ENCODE measurements around the gene TBPL1. TPM values are rescaled to one million over a fixed set of nuclear protein-coding genes. Genes with fewer than 3 reads are reported as not detected.

Gene TBPL1
- total RNA-seq, 1 donor from 2014 or later = 22.2 TPM

DNA sequence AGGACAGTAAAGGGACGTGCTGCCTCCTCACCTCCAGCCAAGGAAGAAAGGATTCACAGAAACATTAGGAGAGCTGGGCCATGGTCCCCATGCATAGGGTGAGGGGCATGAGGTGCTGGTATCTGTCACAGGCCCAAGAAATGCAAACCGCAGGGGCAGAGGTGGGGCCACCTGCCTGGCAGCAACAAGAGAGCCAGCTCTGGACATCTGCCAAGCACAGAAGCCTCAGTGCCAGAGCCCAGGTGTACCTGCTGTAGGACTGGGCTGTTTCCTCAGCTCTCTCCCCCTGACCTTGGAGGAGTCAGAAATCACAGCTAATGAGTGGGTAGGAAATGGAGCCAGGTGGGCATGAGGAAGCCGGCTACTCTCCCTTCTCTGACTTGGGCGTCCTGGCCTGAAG is 54.1 kb downstream of the TBPL1 start:
- peak; percentile 47 for DNase-seq (ENCODE audit: low spot score)

DNA sequence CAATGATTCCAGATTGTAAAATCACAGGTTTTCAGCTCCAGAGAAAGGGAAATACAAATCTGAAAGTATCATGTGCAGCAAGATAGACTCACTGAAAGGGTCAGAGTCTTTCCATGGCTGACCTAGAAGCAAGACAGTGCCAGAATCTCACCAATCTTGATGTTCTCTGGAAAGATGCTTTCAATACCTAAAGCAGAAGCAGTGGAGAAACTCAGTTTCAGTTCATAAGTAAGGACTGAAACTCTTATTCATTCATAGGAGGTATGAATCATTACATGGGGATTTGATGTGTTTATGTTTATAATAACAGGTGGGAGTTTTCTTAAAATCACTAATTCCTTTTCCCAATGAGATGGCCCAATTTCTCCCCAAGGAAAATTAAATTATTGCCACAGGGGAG is 56.9 kb downstream of the TBPL1 start:
- DNase-seq (ENCODE audit: low spot score) = no peak

GRCh38 chr6:134010400-134010799 is 57.4 kb downstream of the TBPL1 start:
- DNase-seq (ENCODE audit: low spot score) = no peak

- no peak for DNase-seq (ENCODE audit: low spot score)
Observed at GRCh38 chr6:134010974-134011373, 58.0 kb downstream of the TBPL1 start.

GRCh38 chr6:134014588-134015137 is 61.6 kb downstream of the TBPL1 start:
- no peak for DNase-seq (ENCODE audit: low spot score)

- no peak for DNase-seq (ENCODE audit: low spot score)
Observed at GRCh38 chr6:134015719-134016557, 62.9 kb downstream of the TBPL1 start.

- no peak for DNase-seq (ENCODE audit: low spot score)
Observed at GRCh38 chr6:134016558-134016814, 63.5 kb downstream of the TBPL1 start.

GRCh38 chr6:134020071-134020470 is 67.0 kb downstream of the TBPL1 start:
- DNase-seq (ENCODE audit: low spot score) = no peak

- no peak for DNase-seq (ENCODE audit: low spot score)
Observed at GRCh38 chr6:134020543-134020942, 67.5 kb downstream of the TBPL1 start.

DNA sequence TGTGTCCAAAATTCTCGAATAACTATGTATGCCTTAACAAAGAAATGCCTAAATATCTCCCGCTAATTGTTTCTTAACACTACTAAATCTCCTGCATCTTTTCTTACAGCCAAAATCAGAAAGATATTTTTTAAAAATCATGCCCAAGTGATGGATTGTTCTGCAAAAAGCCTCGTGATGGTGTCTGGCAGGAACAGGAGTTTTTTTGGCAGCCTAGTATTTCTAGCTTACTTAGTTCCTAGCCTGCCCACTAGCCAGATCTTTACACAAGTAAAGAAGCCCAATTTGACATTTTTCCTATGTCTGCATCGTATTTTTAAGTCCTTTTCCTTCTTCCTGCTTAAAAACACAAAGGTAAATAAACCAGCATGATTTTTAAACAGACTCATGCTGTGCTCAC is 67.9 kb downstream of the TBPL1 start:
- DNase-seq (ENCODE audit: low spot score) = no peak

GRCh38 chr6:134021396-134022122 is 68.5 kb downstream of the TBPL1 start:
- no peak for DNase-seq (ENCODE audit: low spot score)

GRCh38 chr6:134022650-134023049 is 69.6 kb downstream of the TBPL1 start:
- no peak for DNase-seq (ENCODE audit: low spot score)

- DNase-seq (ENCODE audit: low spot score) = no peak
Observed at GRCh38 chr6:134026597-134026996, 73.6 kb downstream of the TBPL1 start.

- no peak for DNase-seq (ENCODE audit: low spot score)
Observed at GRCh38 chr6:134028438-134028837, 75.4 kb downstream of the TBPL1 start.

DNA sequence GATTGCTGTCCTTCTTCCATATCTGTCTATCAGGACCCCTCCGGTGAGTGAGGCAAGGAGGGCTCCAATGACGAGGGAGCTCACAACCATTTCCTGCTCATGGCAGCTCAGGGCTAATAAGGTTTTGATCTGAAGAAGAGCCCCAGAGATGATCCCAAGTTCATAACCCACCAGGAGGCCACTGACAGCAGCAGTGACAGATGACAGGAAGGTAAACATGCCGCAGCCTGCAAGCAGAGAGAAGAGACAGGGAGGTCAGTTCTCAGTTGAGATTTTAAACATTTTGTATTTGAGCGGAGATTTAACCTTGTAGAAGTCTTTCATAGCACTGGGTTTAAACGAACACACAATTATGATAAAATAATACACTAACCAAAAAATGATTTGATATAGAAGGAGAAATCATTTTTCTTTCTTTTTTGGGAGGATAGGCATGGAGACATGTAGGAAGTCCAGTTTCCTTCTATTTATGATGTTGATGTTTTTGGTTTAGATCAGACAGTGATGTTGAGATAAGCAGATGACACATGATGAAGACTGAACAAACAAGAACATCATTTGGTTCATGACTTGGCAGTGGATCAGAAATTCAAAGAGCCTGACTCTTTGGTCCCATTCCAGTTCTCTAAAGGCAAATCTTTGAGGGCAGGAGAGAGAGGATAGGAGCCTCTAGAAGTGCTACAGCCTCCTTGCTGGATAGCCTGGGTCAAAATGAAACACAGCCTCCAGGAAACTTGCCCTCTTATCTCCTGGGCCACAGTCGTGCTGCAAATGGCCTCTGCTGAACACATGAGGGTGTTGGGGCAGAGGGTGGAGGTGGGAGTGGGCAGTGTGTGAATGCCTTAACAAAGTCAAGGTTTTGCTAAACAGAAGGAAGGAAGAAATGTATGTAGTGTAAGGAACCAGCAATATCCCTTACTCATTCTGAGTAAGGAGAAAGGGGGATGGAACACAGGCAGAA is 76.8 kb downstream of the TBPL1 start:
- no peak for DNase-seq (ENCODE audit: low spot score)

DNA sequence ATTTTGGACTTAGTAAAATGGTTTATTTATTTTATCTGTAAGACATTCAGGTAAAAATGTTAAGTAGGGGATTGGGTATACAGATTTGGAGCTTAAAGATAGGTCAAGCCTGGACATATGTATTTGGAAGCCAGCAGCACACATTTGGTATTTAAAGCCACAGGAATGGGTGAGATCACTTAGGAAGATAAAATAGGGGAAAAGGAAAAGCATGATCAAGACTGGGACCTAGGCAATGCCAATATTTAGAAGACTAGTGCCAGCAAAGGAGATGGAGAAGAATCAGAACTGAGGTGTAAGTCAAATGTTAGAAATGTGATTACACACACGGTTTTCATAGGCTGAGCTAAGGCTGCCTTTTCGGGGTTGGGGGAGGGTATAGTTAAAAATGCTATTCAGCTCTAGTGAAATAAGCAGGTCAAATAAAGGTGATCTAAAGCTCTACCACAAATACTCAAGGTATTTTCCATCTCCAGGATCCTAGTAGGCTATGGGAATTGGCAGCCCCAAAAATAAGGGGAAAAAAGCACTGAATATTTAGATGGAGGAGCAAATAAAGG is 78.8 kb downstream of the TBPL1 start:
- DNase-seq (ENCODE audit: low spot score) = no peak

DNA sequence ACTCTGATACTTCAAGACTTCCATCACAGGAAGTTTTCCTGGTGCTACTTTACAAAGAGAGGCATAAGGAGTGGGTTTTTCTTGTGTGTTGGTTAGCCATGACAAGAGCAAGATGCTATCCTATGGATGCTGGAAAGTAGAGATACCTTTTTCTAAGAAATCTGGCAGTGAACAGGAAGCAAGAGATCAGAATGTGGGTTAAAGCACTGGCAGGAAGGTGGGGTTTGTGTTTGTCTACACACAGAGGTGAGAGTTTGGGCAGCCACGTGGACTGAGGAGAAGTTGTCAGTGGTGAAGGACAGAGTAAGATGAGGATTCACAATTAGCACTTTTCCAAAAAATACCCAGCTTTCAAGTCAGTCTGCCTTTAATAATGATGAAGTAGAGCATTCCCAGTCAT is 81.5 kb downstream of the TBPL1 start:
- DNase-seq (ENCODE audit: low spot score) = no peak

DNA sequence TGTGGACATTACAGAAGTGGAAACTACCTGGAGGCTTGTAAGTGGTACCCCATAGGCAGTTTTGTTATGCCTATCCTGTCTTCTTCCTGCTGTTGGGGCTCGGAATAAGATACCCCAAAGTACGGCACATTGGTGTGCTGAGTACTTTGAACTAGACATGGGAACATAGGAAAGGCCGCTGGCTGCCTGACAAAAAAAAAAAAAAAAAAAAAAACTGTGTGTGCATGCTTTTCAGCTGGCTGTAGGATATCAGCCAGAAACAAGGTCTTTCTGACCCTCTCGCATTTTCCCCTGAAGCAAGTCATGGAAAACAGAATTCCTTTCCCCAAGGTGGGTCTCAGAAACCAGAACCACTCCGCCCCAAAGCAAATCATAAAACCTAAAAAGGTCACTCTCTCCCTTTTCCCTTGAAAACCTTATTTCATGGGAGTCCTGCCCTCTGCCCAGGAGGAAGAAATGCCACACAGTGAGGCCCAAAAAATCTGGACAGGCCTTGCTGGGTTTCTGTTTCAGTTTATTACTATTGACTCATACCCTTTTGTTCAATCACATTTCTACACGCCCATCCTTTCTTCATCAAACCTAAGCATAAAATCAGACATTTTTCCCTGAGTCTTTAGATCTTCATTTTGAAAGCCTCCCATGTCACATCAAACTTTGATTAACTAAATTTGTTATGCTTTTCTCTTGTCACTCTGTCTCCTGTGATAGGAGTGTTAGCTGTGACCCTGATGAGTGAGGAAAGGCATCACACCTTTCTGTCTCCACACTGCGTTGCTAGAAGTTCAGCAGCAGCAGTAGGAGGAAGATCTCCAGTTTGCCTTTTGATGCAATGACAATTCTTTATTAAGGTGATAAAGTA is 82.2 kb downstream of the TBPL1 start:
- DNase-seq (ENCODE audit: low spot score) = no peak

DNA sequence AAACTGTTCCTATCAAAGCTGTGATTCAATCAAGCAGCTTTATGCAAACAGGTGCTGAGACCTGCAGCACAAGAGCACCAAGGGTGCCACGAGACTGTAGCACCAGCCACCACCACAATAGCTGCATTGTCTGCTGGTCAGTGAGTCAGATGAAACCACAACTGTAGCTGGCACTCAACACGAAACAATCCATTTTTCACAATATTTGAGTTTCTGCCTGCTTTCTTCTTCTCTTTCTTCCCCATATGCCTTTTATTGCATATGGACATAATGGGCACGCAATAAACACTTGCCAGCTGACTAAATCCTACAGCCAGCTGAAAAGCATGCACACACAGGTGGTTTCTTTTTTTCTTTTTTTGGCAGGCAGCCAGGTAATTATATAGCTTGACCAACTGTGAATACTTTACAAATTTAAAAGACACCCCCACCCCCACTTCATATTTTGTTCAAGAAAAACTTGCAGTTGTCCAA is 82.8 kb downstream of the TBPL1 start:
- DNase-seq (ENCODE audit: low spot score) = no peak

- no peak for DNase-seq (ENCODE audit: low spot score)
Observed at GRCh38 chr6:134039116-134039515, 86.1 kb downstream of the TBPL1 start.
